ENCODE measurements around the gene FAM171A1. TPM values are rescaled to one million over a fixed set of nuclear protein-coding genes. Genes with fewer than 3 reads are reported as not detected.

The FAM171A1 gene
- total RNA-seq, result 25.0 and 28.9 TPM in 2 replicates

DNA sequence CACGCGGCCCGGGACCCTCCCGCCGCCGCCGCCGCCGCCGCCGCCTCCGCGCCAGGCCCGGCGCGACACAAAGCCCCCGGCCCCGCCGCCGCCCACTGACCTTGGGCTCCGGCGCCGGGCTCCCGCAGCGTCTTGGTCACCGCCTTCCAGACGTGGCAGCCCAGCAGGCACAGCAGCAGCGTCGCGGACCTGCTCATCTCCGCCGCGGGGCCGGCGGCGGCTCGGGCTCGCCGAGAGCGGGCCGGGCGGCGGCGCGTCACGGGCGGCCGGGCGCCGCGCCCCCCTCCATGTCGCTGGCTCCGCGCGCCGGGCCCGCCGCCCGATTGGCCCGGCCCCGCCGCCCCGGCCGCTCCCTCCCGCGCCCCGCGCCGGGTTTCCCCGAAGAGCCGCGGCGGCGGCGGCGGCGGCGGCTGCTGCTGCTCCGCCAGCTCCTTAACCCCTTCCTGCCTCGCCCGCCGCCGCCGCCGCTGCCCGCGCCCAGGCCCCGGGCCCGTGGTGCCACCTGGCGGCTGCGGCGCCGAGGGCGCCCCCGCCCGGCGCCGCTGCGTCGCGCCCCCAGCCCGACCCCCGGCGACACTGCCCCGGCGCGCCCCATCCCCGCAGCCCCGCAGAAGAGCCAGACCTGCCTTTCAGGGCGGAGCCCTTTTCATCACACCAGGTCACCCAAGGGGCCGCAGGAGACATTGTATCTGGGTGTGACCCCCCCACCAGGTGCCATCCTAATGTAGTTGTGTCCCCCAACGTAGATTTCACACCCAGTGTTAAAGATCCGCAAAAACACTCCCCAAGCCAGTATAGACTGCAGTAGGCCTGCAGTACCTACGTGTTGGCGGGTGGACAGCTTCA lies at the start of gene FAM171A1:
Gene FAM171A1 (minus strand): TSS at position 434 of the 846 bp plus-strand sequence. CDS start 237 bp downstream, at position 197.
- Histone ChIP-seq H3K4me1 (ENCODE audit: insufficient read depth, low read length) (peaks cover 4% of the 10 kb centered on the region), H3K27me3 (ENCODE audit: insufficient read depth, low read length) (no peaks in the 10 kb centered on the region), H3K36me3 (ENCODE audit: insufficient read depth, low read length) (no peaks in the 10 kb centered on the region), H3K9me3 (ENCODE audit: low read depth, low read length) (no peaks in the 10 kb centered on the region), H3K79me2 (ENCODE audit: insufficient read depth, low read length) (peaks cover 41% of the 10 kb centered on the region), H3K27ac (ENCODE audit: low read depth, low read length) (peak within 1 kb of the TSS; percentile 64), H4K20me1 (ENCODE audit: insufficient read depth, low read length) (peaks cover 13% of the 10 kb centered on the region), H2AFZ (ENCODE audit: low read length) (peak within 1 kb of the TSS; percentile 80), H3K4me2 (ENCODE audit: insufficient read depth, low read length) (peak within 1 kb of the TSS; percentile 86), H3K4me3 (ENCODE audit: insufficient read depth, low read length) (peak within 1 kb of the TSS; percentile 79)
- TF ChIP-seq, protein P1, sequence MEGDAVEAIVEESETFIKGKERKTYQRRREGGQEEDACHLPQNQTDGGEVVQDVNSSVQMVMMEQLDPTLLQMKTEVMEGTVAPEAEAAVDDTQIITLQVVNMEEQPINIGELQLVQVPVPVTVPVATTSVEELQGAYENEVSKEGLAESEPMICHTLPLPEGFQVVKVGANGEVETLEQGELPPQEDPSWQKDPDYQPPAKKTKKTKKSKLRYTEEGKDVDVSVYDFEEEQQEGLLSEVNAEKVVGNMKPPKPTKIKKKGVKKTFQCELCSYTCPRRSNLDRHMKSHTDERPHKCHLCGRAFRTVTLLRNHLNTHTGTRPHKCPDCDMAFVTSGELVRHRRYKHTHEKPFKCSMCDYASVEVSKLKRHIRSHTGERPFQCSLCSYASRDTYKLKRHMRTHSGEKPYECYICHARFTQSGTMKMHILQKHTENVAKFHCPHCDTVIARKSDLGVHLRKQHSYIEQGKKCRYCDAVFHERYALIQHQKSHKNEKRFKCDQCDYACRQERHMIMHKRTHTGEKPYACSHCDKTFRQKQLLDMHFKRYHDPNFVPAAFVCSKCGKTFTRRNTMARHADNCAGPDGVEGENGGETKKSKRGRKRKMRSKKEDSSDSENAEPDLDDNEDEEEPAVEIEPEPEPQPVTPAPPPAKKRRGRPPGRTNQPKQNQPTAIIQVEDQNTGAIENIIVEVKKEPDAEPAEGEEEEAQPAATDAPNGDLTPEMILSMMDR (IDR thresholded peaks at IDR 0.05; ENCODE audit: extremely low read depth, low read depth, low read length), result no peak
- peak; percentile 98 for DNase-seq (ENCODE audit: insufficient read length, low spot score, missing footprints)

DNA sequence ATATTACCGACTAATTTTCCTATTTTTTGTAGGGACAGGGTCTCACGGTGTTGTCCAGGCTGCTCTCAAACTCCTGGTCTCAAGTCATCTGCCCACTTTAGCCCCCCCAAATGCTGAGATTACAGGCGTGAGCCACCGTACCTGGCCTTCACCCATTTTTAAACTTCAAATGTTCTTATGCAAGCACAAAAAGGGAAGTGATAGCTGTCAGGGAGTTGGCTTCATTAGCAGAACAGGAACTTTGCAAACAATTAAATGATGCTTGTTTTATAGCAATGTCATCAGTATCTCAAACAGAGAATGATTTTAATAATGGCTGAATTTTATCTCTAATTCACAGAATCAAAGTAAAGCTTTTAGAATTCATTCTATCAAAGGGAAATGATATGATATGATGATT lies 49.8 kb upstream of the FAM171A1 start:
- H3K36me3 ChIP-seq (ENCODE audit: insufficient read depth, low read length), result no peaks in the 10 kb centered on the region
- no peak overlapping the region for H3K4me3 ChIP-seq (ENCODE audit: insufficient read depth, low read length)
- no peak overlapping the region for H3K27ac ChIP-seq (ENCODE audit: low read depth, low read length)
- TF ChIP-seq, protein P1 (IDR thresholded peaks at IDR 0.05; ENCODE audit: extremely low read depth, low read depth, low read length), result no peak
- no peaks in the 10 kb centered on the region for H4K20me1 ChIP-seq (ENCODE audit: insufficient read depth, low read length)
- no peak overlapping the region for H2AFZ ChIP-seq (ENCODE audit: low read length)
- no peaks in the 10 kb centered on the region for H3K79me2 ChIP-seq (ENCODE audit: insufficient read depth, low read length)
- no peaks in the 10 kb centered on the region for H3K27me3 ChIP-seq (ENCODE audit: insufficient read depth, low read length)
- H3K4me2 ChIP-seq (ENCODE audit: insufficient read depth, low read length), result no peak overlapping the region
- no peaks in the 10 kb centered on the region for H3K9me3 ChIP-seq (ENCODE audit: low read depth, low read length)
- no peak for DNase-seq (ENCODE audit: insufficient read length, low spot score, missing footprints)
- H3K4me1 ChIP-seq (ENCODE audit: insufficient read depth, low read length), result no peaks in the 10 kb centered on the region

DNA sequence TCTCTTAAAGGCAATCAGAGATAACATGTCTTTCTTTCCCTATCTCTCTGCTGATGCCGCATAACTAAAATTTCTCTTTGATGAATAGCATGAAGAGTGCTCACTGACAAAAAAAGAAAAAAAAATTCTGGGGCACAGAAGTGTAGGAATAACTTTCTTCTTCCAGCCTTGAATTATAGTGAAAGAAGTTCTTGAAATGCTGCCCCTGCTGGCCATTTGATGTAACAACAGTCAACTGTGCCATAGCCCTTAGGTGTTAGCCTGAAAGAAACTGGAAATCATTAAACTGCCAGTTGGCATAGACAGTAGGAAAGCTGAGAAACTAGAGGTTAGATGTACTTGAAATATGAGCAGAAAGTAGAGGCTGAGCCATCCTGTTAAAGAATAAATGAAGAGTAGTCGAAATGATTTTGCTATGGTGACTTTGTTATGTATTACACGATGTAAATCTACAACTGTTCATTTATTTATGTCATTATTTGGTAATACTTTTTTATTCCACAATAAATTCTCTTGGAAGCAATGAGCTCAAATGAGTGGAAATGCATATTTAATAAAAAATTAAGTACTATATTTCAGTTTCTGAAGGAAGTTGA lies 48.3 kb upstream of the FAM171A1 start:
- TF ChIP-seq, protein P1 (IDR thresholded peaks at IDR 0.05; ENCODE audit: extremely low read depth, low read depth, low read length), result peak; percentile 84
- H3K27ac ChIP-seq (ENCODE audit: low read depth, low read length), result no peak overlapping the region
- H4K20me1 ChIP-seq (ENCODE audit: insufficient read depth, low read length), result no peaks in the 10 kb centered on the region
- H3K36me3 ChIP-seq (ENCODE audit: insufficient read depth, low read length), result no peaks in the 10 kb centered on the region
- no peak overlapping the region for H2AFZ ChIP-seq (ENCODE audit: low read length)
- DNase-seq (ENCODE audit: insufficient read length, low spot score, missing footprints), result peak; percentile 75
- no peaks in the 10 kb centered on the region for H3K27me3 ChIP-seq (ENCODE audit: insufficient read depth, low read length)
- H3K79me2 ChIP-seq (ENCODE audit: insufficient read depth, low read length), result no peaks in the 10 kb centered on the region
- no peak overlapping the region for H3K4me2 ChIP-seq (ENCODE audit: insufficient read depth, low read length)
- H3K4me3 ChIP-seq (ENCODE audit: insufficient read depth, low read length), result no peak overlapping the region
- H3K4me1 ChIP-seq (ENCODE audit: insufficient read depth, low read length), result no peaks in the 10 kb centered on the region
- no peaks in the 10 kb centered on the region for H3K9me3 ChIP-seq (ENCODE audit: low read depth, low read length)

DNA sequence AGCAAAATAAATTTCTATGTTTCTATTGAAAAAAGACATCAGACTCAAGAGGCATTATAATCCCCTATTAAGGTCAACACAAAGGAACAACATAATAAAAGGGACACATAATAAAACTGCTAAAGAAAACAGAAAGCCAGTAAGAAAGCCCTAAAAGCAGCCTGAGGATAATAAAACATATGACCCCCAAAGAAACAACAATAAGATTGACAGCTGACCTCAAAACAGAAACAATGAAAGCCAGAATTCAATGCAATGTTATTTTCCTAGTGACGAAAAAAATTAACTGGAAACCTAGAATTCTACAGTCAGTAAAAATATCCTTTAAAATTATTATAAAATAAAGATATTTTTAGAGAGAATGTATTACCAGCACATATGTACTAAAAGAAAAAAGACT lies 44.9 kb upstream of the FAM171A1 start:
- TF ChIP-seq, protein P1 (IDR thresholded peaks at IDR 0.05; ENCODE audit: extremely low read depth, low read depth, low read length), result no peak
- DNase-seq (ENCODE audit: insufficient read length, low spot score, missing footprints), result no peak
- no peak overlapping the region for H3K4me2 ChIP-seq (ENCODE audit: insufficient read depth, low read length)
- no peak overlapping the region for H3K27ac ChIP-seq (ENCODE audit: low read depth, low read length)
- no peaks in the 10 kb centered on the region for H3K79me2 ChIP-seq (ENCODE audit: insufficient read depth, low read length)
- no peaks in the 10 kb centered on the region for H3K4me1 ChIP-seq (ENCODE audit: insufficient read depth, low read length)
- H4K20me1 ChIP-seq (ENCODE audit: insufficient read depth, low read length), result no peaks in the 10 kb centered on the region
- H3K9me3 ChIP-seq (ENCODE audit: low read depth, low read length), result no peaks in the 10 kb centered on the region
- H3K27me3 ChIP-seq (ENCODE audit: insufficient read depth, low read length), result peaks cover 6% of the 10 kb centered on the region
- no peaks in the 10 kb centered on the region for H3K36me3 ChIP-seq (ENCODE audit: insufficient read depth, low read length)
- no peak overlapping the region for H3K4me3 ChIP-seq (ENCODE audit: insufficient read depth, low read length)
- no peak overlapping the region for H2AFZ ChIP-seq (ENCODE audit: low read length)

Measured in osteoblast (primary cell).